Measurements from ENCODE around the gene PSMG2.

- TF ChIP-seq ELF1 (IDR thresholded peaks at IDR 0.05) (no peak), TCF12 (IDR thresholded peaks at IDR 0.05) (no peak)
Measured at GRCh38 chr18:12748671-12749070, 45.8 kb downstream of the PSMG2 start.
